ENCODE data around the gene OR2F1.

Gene OR2F1, protein sequence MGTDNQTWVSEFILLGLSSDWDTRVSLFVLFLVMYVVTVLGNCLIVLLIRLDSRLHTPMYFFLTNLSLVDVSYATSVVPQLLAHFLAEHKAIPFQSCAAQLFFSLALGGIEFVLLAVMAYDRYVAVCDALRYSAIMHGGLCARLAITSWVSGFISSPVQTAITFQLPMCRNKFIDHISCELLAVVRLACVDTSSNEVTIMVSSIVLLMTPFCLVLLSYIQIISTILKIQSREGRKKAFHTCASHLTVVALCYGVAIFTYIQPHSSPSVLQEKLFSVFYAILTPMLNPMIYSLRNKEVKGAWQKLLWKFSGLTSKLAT

DNA sequence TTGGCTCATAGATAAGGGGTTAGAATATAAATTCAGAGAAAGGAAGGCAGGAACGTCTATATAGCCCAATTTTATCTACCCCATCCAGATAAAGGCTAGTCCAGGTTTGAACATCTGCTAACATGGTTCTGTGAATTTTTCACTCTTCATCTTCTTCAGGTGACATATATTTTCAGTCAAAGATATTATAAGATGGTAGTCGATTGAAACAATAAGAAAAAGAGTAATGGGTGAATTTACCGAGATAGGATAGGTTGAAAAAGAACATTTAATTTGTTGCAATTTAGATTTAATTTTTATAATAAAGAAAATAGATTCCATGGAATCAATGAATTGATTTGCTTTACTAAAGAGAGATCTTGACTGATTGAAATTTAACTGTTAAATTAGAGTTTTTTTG, at the start of gene OR2F1:
Gene OR2F1 (plus strand): TSS at position 301 of the 400 bp plus-strand sequence. CDS start 5,127 bp downstream, outside the sequence.
- DNase-seq, result no peak

DNA sequence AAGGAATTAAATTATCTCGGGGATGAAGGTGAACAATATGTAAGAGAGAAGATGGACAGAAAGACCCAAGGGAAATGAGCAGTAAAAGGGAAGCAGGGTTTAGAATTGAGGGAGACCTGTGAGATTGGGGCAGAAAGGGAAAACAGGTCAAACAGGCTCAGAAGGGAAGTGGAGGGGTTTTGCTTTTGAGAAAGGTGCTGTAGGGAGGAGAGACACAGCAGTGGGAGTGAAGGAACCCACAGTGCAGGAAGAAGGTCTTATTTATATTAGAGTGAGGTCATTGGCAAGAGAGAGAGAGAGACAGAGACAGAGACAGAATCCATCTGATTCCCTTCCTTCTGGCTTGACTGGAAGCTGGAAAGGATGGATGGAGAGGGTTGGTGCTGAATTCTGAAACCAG, 49.1 kb upstream of the OR2F1 start:
- no peak for DNase-seq

DNA sequence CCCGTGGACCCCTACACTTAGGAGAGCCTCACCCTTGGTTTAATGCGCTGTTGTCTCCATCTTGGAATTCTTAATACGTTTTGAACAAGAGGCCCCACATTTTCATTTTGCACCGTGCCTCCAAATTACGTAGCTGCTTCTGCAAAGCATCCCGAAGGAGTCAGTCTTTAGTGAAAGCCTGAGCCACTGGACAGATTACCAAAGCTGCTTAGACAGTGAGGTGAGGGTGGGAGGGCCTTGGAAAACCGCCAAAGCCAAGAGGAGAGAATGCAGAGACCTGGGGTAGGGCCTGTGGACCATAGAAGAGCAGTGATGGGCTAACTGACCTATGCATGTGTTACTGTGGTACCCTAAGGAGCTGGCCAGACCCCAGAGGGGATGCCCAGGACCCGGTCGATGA, 48.5 kb upstream of the OR2F1 start:
- DNase-seq, result no peak

DNA sequence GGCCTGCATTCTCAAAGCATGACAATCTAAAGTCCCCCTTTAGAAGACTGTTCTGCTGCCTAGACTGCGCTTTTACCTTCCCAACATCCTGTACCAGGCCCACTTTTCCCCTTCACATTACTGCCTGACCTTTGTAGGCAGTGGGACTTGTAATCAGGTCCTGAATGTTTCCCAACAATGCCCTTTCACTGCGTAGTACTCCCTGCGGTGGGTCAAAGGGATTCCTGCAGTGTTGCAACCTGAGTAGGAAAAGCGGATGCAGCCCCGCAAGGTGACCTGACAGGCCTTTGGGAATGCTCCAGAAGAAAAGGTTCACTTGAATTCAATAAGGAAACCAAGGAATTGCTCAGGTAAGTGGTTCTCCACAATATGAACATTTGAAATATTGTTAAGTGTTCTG, 47.7 kb upstream of the OR2F1 start:
- no peak for DNase-seq

DNA sequence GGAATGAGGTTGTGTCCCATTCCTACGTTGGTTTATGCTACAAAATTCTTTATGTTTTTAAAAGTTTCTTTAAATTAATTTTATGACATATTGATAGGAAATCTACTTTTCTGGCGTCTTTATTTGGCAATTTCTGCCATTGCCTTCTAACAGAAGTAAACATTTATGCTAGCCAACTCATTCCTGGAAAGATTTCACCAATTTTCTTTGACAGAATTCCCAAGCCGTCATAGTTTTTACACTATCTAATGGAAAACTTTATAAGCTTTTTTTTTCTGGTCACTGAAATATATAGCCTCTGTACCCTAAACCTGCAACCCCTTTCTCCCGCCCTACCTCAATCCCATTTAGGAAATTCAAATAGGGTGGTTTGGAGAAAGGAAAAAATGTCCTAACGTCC, 46.5 kb upstream of the OR2F1 start:
- no peak for DNase-seq

DNA sequence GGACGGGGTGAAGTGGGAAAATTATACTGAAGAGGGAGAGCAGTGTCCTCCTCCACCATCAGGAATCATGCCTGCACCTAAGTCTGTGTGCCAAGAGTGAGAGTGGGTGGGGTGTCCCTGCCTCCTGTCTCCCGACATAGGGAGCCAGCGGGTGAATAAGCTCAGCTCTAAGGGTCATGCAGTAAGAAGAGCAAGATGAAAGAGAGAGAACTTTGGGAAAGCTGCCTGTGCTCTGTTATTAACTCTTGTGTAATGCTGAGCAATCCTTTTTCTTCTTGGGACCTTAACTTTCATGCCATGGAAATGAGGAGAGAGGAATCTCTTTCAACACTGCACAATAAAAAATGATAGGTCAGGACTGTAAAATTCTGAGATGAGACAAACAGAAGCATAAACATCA, 44.8 kb upstream of the OR2F1 start:
- DNase-seq, result no peak

DNA sequence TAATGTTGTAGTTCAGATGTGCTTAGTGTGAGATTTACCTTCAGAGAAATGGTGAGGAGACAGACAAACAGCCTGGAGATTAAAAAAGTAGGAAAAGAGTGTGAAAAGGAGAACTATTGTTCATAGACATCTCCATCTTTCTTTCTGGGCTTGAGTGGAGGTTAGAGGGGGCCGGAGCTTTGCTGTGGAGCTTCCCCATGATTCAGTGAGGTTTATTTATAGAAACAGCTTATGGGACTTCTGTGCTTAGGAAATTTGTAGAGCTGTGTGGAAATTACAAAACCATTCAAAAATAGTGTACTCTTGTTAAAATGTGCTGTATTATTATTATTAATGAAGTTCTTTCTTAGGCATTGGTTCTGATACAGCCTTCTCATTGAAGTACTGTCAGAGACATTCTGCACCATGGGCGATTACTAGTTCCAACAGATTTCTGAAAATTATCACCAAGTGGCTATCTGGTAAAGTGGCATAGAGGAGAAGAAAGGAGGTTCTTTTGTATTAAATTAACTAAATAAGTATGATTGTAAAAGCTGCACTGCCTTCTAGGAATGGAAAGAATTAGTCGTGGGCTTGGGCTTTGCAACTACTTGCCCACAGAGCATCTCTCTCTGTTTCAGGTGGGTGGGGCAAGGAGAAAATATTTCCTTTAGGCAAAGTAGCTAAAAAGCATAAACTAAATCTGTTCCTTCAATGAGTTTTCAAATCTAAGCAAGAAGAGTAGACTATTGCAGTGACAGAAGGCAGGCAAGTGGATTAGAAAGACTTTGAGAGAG, 44.0 kb upstream of the OR2F1 start:
- DNase-seq, result no peak

DNA sequence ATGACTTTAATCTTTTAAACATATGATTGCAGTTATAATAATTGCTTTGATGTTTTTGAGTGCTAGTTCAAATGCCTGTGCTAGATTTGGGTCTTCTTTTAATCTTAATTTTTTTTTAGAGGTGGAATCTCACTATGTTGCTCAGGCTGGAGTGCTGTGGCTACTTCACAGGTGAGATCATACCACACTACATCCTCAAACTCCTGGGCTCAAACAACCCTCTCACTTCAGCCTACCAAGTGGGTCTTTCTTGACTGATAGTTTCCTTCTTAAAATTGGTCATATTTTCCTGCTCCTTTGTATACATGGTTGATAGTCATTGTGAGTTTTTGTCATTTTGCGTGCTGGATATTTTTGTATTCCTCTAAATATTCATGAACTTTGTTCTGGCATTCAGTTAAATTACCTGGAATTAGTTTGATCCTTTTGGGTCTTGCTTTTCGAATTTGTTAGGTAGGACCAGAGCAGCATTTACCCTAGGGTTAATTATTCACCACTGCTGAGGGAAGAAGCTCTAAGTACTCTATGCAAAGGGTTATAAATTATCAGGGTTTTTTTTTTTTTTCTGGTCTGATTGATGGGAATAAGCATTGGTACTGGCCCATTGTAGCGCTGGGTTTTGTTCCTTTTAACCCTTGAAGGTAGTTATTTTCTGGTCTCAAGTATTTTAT, 40.6 kb upstream of the OR2F1 start:
- DNase-seq, result no peak

DNA sequence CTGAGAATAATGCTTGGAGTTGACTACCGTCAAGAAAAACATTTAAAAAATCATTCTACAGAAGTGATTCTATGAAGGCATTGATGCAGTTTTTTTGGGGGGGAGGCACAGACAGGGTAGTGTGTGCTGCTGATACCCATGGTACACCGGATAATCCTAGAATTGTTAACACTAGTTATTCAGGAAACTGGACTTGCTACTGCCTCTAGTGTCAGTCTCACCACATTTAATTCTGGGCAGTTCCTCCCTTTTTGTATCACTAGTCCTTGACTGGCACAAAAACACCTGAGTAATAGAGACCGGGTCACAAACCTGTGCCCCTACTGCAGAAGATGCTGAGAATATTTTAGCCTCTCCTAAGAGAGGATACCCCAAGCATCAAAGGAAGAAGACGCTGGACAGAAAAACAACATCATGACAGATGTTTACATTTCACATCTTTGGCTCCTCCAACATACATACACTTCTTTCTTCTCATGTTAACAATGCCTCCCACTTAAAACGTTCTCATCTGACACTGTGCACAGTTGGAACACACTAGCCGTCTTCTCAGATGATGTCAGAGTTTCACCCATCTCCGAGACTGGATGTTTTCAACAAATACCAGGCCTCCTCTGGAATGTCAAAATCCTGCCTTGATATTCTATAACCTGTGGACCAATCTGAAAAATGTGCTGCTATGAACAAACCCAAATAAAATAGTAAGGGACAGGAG, 39.5 kb upstream of the OR2F1 start:
- DNase-seq, result no peak

DNA sequence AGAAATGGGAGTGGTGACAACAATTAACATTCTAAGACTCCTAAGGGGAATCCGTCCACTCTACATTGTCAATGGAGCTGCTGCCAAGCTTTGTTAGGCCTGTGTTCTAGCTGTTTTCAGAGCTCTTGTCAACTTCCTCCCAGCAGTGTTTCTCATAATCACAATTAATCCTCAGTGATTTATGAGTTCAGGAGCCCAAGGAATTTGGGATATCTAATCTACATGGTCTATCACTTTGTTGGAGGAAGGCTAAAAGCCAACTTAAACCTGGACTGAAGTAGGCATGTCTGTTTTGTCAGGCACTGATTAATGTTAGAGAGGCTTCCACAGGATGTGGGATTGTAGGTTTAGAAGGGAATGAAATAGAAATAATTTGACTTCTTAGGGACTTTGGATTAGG, 29.8 kb upstream of the OR2F1 start:
- no peak for DNase-seq

DNA sequence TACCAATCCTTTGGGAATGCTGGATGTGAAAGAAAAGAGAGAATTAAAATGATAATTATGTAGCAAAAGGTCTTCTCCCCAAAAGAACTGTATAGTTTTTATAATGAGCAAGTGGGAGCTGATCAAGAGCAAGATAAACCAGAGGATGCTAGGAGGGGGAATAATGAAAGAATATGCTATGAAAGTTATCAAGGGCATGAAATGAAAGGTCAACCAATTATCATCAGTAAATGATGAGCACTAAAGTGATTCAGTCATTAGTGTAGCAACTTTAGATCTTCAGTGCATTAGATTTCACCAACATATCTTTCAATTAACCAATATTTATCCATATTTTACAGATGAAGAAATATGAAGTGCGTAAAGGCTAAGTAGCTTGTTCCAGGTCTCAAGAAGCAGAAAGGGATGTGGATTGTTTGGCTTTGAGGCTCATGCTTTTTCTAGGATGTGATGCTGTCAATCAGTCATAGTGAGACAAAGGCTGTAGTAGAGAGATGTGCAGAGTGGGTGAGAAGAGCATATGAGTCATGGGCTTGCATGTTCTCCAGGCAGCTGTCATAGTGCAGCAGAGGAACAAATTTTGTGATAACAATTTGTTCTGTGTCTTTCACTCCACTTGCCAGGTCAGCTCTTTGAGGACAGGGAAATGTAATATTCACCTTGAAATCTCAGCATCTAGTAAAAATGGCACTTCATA, 25.3 kb upstream of the OR2F1 start:
- DNase-seq, result no peak

DNA sequence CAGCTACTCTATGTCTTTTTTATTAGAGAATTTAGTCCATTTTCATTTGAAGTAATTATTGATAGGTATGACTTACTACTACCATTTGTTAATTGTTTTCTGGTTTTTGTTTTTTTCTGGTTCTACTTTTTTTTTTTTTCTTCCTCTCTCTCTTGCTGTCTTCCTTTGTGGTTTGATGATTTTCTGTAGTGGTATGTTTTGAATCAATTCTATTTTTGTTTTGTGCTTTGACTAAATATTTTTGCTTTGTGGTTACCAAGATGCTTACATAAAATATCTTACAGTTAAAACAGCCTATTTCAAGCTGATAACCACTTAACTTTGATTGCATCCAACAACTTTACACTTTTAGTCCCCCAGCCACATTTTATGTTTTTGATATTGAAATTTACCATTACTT, 22.9 kb upstream of the OR2F1 start:
- DNase-seq, result no peak

DNA sequence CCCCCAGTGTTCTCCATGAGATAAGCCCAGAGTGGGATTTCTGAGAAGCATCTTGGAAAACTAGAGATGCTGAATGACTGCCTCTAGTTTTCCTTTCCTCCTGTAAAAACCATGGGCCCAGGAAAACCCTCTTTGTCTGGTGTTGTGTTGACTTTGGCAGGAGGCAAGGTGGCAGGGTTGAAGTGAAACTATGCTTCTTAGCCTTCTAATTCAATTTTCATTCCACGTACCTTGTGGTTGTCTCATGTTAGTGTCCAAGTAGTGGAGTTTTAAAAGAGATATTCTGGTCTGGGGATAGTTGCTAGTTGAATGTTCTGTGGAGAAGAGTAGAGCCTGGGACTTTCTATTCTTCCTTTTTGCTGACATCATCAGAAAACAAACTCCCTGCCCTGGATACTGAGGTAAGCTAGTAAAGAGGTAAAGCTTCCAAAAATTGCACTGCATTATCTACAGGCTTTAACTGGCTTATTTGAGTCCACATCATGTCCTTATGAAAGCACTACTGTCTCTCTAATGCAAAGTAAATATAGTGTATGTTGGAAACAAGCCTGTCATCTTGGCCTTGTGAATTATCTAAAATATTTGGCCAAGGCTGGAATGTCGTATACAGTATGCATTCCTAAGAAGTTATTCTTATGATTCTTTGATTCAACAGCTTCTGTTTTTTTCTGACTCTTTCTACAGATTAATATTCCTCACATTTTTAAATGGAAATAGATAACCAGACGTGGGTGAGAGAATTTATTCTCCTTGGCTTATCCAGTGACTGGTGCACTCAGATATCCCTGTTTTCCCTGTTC, 19.9 kb upstream of the OR2F1 start, which contains the start of gene OR2F2:
Gene OR2F2 (plus strand): TSS at position 708 of the 800 bp plus-strand sequence. CDS start 0 bp downstream, at position 708.
- no peak for DNase-seq

DNA sequence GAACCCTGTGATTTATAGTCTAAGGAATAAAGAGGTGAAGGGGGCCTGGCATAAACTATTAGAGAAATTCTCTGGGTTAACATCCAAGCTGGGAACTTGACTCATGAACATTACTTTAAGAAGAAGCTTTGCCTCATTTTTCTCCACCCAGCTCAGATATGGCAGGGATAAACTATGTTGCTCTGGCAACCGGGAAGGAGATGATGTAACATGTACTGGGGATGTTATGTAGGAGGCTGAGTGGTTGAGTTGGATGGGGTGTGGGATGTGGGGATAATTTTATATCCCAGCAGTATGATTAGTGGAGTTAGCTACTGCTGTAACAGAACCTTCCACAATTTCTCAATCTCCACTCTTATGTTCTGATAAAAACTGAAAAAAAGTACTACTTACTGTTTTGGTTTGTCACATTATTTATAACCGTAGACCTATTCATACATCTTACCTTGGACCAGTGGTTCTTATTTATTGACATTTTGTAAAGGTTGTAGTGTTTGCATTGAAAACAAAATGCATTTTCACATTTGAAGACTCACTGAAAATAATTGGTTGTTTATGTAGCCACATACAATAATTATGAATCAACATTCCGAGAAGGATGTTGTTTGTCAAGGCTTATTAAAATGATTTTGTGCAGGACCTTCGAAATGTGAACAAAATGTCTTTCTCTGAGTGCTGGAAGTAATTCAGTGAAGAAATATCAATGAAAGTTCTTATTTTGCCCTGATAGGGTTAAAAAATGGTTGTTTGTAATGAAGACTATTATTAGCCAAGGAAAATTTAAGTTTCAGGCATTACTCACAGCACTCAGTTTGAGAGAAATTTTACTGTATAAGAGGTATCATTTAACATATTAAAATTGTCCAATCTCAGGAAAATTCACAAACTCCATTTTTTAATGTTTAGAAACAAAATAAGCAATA, 18.3 kb upstream of the OR2F1 start:
- DNase-seq, result no peak

DNA sequence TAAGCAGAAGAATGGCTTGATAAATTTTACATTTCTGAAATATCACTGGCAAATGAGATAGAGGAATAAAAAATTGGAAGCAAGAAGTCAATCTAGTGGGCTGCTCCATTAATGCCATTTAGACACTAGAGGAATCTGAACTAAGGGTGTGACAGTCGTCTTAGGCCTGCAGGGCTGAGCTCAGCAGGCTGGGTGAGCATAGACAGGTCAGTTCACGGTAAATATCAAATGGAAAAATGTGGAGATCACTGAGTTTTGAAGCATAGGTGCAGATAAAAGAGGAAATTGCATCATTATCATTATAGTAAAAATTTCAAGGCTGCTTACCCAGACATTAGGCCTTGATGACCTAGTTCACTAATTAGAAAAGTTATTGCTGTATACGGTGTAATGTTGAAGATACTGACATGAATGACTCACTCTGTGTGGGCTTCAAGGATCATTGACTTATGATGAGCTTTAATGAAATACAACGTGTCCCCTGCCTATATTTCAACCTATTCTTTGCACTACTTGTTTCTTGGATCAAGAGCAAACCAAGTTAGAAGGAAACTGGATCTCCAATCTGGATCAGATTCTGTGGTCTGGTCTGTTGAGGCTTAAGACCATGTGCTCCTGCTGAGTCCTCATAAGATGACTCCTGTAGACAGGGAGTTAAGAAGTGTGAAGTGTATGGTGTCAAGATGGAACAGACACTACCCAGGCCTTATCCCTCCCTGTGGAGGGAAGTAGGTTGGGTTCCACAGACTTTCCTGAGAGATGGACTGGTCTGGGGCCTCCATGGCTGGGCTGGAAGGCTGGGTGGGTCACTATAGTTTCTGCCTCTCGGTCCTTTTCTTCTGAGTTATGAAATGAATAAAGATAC, 16.0 kb upstream of the OR2F1 start:
- no peak for DNase-seq

DNA sequence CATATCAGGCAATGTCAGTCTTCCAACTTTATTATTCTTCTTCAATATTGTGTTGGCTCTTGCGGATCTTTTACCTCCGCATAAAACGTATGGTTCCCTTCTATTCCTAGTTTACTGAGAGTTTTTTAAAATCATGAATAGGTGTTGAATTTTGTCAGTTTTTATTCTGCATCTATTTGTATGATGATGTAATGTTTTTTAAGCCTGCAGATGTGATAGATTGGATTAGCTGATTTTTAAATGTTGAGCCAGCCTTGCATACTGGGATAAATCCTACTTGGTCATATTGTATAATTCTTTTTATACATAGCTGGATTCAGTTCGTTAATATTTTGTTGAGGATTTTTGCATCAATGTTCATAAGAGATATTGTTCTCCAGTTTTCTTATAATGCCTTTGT, 9.2 kb upstream of the OR2F1 start:
- DNase-seq, result no peak

DNA sequence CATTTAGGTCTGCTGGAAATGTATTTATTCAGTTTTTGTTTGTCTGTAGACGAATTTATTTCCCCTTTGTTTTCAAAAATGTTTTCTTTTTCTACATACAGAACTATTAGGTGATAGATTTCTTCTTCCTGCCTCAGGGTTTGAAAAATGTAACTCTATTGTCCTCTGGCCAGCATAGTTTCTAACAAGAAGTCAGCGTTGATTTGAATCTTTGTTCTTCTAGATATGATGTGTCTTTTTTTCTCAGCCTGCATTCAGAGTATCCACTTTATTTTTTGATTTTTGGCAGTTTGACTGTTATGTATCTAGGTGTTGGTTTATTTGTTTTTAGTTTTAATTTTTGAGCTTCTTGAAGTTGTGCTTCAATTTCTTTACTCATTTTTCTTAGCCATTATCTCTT, 7.5 kb upstream of the OR2F1 start:
- DNase-seq, result no peak

DNA sequence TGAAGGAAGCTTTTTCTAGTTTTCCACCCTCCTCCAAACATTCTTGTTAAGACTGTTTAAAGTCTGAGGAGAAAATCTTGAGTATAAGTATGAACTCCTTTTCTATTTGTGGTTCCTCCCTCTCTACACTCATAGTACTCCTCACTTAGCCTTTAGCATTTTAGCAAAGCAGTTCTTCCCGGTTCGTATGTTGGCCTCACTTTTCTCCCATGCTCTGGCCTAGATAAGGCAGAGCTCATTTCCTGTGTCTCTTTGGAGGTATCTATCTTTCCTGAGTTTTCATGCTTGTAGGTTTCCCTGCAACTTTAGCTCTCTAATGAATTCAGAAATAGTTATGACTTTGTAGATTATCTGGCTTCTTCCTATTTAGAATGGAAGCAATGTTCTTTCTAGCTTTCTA, 5.9 kb upstream of the OR2F1 start:
- DNase-seq, result no peak

DNA sequence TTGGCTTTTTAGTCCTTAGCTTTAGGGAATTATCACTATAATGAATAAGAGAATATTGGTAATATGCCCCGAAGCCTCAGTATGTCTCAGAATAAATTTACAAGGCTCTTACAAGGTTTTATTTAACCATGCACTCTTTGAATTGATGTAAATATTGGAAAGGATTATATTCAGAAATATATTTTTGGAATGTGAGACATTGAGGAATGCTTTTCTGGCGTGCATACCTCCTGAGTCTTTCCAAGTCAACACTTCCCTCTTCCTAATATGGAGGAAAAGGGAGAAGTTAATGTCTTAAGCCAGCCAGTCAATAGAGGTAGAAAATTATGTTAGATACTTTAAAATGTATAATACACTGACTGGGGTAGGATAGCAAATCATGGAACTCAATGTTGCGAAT, 1.2 kb upstream of the OR2F1 start:
- DNase-seq, result no peak

DNA sequence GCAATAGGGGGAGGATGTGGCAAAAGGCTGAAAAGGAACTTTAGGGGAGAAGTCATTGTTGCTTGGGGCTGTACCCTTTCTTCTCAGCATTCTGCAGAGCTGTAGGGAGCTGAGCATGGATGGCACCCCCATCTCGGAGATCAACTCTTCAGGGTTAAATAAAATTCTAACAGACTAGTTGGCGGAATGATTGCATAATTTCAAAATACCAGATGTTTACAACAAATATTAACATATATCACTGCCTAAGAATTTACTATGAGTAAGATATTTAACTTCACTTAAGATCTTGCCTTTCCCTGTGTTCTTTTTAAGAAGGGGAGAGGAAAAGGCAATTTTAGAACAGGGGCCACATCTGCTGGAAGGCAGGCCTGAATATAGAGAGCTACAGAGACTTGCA, 509 bp upstream of the OR2F1 start:
- DNase-seq, result no peak

All from inflammatory macrophage treated with lipopolysaccharide for 4 hours (primary cell).